Type B pancreatic cell (in vitro differentiated cells): ENCODE measurements around the gene RHBDL2. TPM values are rescaled to one million over a fixed set of nuclear protein-coding genes. Genes with fewer than 3 reads are reported as not detected.
"Not testable (repeated sequence)": the region's sequence is repeated elsewhere in the genome, so short reads cannot be mapped to it uniquely, and the experiment has no call there.

Experiments
- DNase-seq: peaks from one replicate; pipeline ENCODE4 v3.0.0; 2021; ENCODE audit warnings: mixed read lengths; ENCODE audit not compliant: unreplicated experiment; ENCODE audit errors: extremely low spot score
- H3K27ac Mint-ChIP-seq: 2 replicates; pipeline ENCODE4 v1.8.0; 2021; ENCODE audit warnings: mild to moderate bottlenecking, mixed read lengths
- H3K27me3 Mint-ChIP-seq: 2 replicates; pipeline ENCODE4 v1.8.0; 2021; ENCODE audit warnings: mixed read lengths
- H3K36me3 Mint-ChIP-seq: 2 replicates; pipeline ENCODE4 v1.8.0; 2021; ENCODE audit warnings: mixed read lengths
- H3K4me1 Mint-ChIP-seq: one replicate; pipeline ENCODE4 v1.8.0; 2021; ENCODE audit warnings: mixed read lengths; ENCODE audit not compliant: unreplicated experiment
- H3K4me3 Mint-ChIP-seq: 2 replicates; pipeline ENCODE4 v1.8.0; 2021; ENCODE audit warnings: mild to moderate bottlenecking, mixed read lengths
- H3K9me3 Mint-ChIP-seq: 2 replicates; pipeline ENCODE4 v1.8.0; 2021; ENCODE audit warnings: mixed read lengths
- CTCF ChIP-seq: fragments of 200-600 bp; sonication (generic); conservative IDR thresholded peaks from 2 replicates; pipeline ENCODE4 v1.5.0; 2021; ENCODE audit warnings: antibody characterized with exemption, mild to moderate bottlenecking
- total RNA-seq: library from RNA; stranded (reverse); gene quantifications from 2 replicates; pipeline ENCODE4 v1.2.1, GENCODE V29; 2021; ENCODE audit warnings: low replicate concordance

The RHBDL2 gene
- total RNA-seq, 1 donor from 2014 or later, result 0.80 TPM

GRCh38 chr1:38917337-38917736 is 24.3 kb downstream of the RHBDL2 start:
- no peak overlapping the region for H3K4me3 Mint-ChIP-seq

DNA sequence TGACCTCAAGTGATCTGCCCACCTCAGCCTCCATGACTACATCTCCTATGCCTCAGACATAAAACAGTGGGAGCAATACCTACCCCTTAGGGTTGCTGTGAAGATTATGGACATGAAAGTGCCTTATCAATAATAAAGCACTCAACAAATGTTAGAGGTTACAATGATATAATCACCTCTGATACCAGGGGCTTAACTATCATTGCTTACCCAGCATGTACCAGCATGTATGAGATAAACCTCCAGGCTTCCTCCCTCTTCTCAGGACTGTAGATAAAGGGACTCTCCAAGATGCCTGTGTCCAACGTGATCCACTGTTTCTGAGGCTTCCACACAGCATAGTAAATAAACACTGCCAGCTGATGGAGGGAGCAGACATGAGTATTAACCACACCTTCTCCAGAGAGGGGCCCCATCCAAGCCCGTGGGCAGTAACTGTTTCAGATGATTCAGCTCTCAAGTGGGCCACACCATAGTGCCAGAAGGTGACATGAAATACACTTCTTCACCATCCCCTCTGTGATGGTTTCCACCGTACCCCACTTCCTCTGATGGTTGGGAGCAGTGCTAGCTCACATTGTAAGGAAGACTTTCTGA is 26.2 kb downstream of the RHBDL2 start:
- H3K27ac Mint-ChIP-seq, result no peak overlapping the region
- no peaks in the 10 kb centered on the region for H3K9me3 Mint-ChIP-seq
- no peak overlapping the region for H3K4me3 Mint-ChIP-seq
- no peak for DNase-seq
- H3K27me3 Mint-ChIP-seq, result no peaks in the 10 kb centered on the region
- no peak for TF ChIP-seq CTCF
- H3K4me1 Mint-ChIP-seq, result no peaks in the 10 kb centered on the region
- H3K36me3 Mint-ChIP-seq, result peaks cover 4% of the 10 kb centered on the region

More at GRCh38 chr1:38917337-38917736, 24.3 kb downstream of the RHBDL2 start:
- no peaks in the 10 kb centered on the region for H3K9me3 Mint-ChIP-seq
- DNase-seq, result no peak
- no peak for TF ChIP-seq CTCF
- no peaks in the 10 kb centered on the region for H3K4me1 Mint-ChIP-seq
- peaks cover 4% of the 10 kb centered on the region for H3K36me3 Mint-ChIP-seq
- H3K27me3 Mint-ChIP-seq, result no peaks in the 10 kb centered on the region
- H3K27ac Mint-ChIP-seq, result no peak overlapping the region

DNA sequence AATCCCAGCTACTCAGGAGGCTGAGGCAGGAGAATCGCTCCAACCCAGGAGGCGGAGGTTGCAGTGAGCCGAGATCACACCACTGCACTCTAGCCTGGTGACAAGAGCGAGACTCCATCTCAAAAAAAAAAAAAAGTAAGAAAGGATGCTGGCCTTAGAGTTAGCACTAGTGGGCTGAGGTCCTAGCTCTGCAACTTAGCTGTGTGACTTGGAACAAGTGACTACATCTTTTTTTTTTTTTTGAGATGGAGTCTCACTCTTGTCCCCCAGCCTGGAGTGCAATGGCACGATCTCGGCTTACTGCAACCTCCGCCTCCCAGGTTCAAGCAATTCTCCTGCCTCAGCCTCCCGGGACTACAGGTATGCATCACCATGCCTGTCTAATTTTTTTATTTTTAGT is 26.7 kb downstream of the RHBDL2 start:
- DNase-seq, H3K27ac Mint-ChIP-seq, H3K9me3 Mint-ChIP-seq, H3K27me3 Mint-ChIP-seq, H3K36me3 Mint-ChIP-seq, H3K4me3 Mint-ChIP-seq, H3K4me1 Mint-ChIP-seq: not testable (repeated sequence)

DNA sequence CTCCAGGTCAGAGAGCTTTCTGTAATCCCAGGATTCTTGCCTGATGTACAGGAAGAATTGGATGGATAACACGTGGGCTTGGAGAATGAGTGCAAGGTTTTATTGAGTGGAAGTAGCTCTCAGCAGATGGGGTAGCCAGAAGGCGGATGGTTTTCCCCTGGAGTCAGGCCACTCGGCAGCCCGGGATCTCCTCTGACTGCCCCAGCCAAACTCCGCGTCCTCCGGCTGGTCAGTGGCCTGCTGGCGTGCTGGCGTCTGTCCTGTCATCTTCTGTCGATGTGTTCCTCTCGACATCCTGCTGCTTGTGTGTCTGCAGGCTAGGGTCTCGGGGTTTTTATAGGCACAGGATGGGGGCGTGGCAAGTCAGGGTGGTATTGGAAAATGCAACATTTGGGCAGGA is 32.8 kb downstream of the RHBDL2 start:
- no peaks in the 10 kb centered on the region for H3K4me1 Mint-ChIP-seq
- H3K36me3 Mint-ChIP-seq, result no peaks in the 10 kb centered on the region
- H3K27ac Mint-ChIP-seq, result no peak overlapping the region
- no peaks in the 10 kb centered on the region for H3K27me3 Mint-ChIP-seq
- no peak for DNase-seq
- TF ChIP-seq CTCF, result no peak
- H3K9me3 Mint-ChIP-seq, result no peaks in the 10 kb centered on the region
- no peak overlapping the region for H3K4me3 Mint-ChIP-seq

DNA sequence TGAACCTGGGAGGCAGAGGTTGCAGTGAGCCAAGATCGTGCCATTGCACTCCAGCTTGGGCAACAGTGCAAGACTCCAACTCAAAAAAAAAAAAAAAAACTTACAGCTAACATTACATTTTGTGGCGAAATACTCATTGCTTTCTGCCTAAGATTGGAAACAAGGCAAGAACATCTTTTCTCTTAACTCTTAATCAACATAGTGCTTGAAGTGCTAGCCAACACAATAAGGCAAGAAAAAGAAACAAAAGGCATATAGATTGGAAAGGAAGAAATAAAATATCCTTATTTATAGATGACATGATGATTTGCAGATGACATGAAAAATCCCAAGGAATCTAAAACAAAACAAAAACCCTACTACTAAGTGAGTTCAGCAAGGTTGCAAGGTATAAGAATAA is 35.6 kb downstream of the RHBDL2 start:
- no peaks in the 10 kb centered on the region for H3K36me3 Mint-ChIP-seq
- no peak for DNase-seq
- no peaks in the 10 kb centered on the region for H3K9me3 Mint-ChIP-seq
- TF ChIP-seq CTCF, result no peak
- no peaks in the 10 kb centered on the region for H3K4me1 Mint-ChIP-seq
- H3K4me3 Mint-ChIP-seq, result no peak overlapping the region
- H3K27ac Mint-ChIP-seq, result no peak overlapping the region
- H3K27me3 Mint-ChIP-seq, result no peaks in the 10 kb centered on the region

- no peaks in the 10 kb centered on the region for H3K4me1 Mint-ChIP-seq
- DNase-seq, result no peak
- no peaks in the 10 kb centered on the region for H3K9me3 Mint-ChIP-seq
- no peaks in the 10 kb centered on the region for H3K36me3 Mint-ChIP-seq
- H3K27me3 Mint-ChIP-seq, result no peaks in the 10 kb centered on the region
- no peak overlapping the region for H3K27ac Mint-ChIP-seq
- H3K4me3 Mint-ChIP-seq, result no peak overlapping the region
- no peak for TF ChIP-seq CTCF
These were observed 42.1 kb downstream of the RHBDL2 start for GRCh38 chr1:38899560-38899959.
